ENCODE data around the gene DPCD. TPM values are rescaled to one million over a fixed set of nuclear protein-coding genes. Genes with fewer than 3 reads are reported as not detected.

DPCD gene
- total and polyA plus RNA-seq, 2 of the 8 experiments (the other 6 are each of a cell fraction or from before 2014, with no cell fraction given), result 21.2 to 31.4 TPM

GRCh38 chr10:101612872-101613271, 24.8 kb downstream of the DPCD start (continued):
- TF ChIP-seq CHD7 (IDR thresholded peaks at IDR 0.05; ENCODE audit: insufficient replicate concordance, low read length) (no peak), JUN (IDR thresholded peaks at IDR 0.05; ENCODE audit: low read depth, low read length) (no peak), SUZ12 (IDR thresholded peaks at IDR 0.05; ENCODE audit: low read length) (no peak), GTF2F1 (IDR thresholded peaks at IDR 0.05; ENCODE audit: borderline replicate concordance, low read depth, low read length) (no peak), RAD21 (IDR thresholded peaks at IDR 0.05 in 1 of 2, conservative IDR thresholded peaks at IDR 0.05 in 1 of 2; ENCODE audit: low read depth in 2 of 2, low read length in 2 of 2) (no peak), TCF12 (IDR thresholded peaks at IDR 0.05; ENCODE audit: low read depth, low read length) (no peak), ZNF274 (IDR thresholded peaks at IDR 0.05; ENCODE audit: borderline replicate concordance, extremely low read depth, low read length) (no peak), SAP30 (IDR thresholded peaks at IDR 0.05; ENCODE audit: insufficient read depth, insufficient replicate concordance, low read length) (no peak), BRCA1 (IDR thresholded peaks at IDR 0.05; ENCODE audit: low read depth, low read length) (no peak), ASH2L (IDR thresholded peaks at IDR 0.05; ENCODE audit: low read length) (no peak), MAX (IDR thresholded peaks at IDR 0.05) (no peak), TAF7 (optimal IDR thresholded peaks at IDR 0.05; ENCODE audit: borderline replicate concordance, low read depth, low read length) (no peak)

All from H1 (cell line).